Measurements from ENCODE around the gene MPHOSPH9.

GRCh38 chr12:123265851-123266678 lies 33.1 kb upstream of the MPHOSPH9 start:
- TF ChIP-seq EP300 (IDR thresholded peaks at IDR 0.05) (no peak), CTCF (IDR thresholded peaks at IDR 0.05) (no peak), POLR2A (IDR thresholded peaks at IDR 0.05) (no peak)

Measured in stomach (tissue), 4 donors.